Measurements from ENCODE around the gene DGKI. TPM values are rescaled to one million over a fixed set of nuclear protein-coding genes. Genes with fewer than 3 reads are reported as not detected.

The DGKI gene
- total and polyA plus RNA-seq, 2 experiments from 2014 or later, result 0.16 to 1.0 TPM

- Histone ChIP-seq H3K27me3 (ENCODE audit: insufficient read depth) (no peaks in the 10 kb centered on the region), H3K4me3 (no peak overlapping the region), H3K36me3 (ENCODE audit: insufficient read depth) (0 out of 2 replicates have a peak, but pooled peaks cover 9% of the 10 kb centered on the region), H3K79me2 (replicated peaks; ENCODE audit: insufficient read depth) (no peaks in the 10 kb centered on the region; the same call in 1 of the 2 replicates), H2AFZ (no peak overlapping the region), H3K27ac (ENCODE audit: low read depth) (no peak overlapping the region; the same call in 1 of the 2 replicates), H3K9me2 (ENCODE audit: insufficient read depth) (no peaks in the 10 kb centered on the region), H4K20me1 (replicated peaks; ENCODE audit: insufficient read depth) (0 out of 2 replicates have a peak, but pooled peaks cover 5% of the 10 kb centered on the region), H3F3A (replicated peaks; ENCODE audit: low read depth) (no peaks in the 10 kb centered on the region), H3K4me2 (no peak overlapping the region), H3K4me1 (ENCODE audit: insufficient read depth) (peaks cover 12% of the 10 kb centered on the region)
- ATAC-seq (no peak), DNase-seq (ENCODE audit: low spot score) (no peak)
- Mint-ChIP-seq H3K27ac (no peak overlapping the region), H3K4me3 (no peak overlapping the region), H3K9me3 (no peaks in the 10 kb centered on the region; the same call in 1 of the 3 replicates), H3K4me1 (peaks cover 15% of the 10 kb centered on the region), H3K27me3 (ENCODE audit: insufficient read depth, low read depth, poor library complexity) (peaks cover 7% of the 10 kb centered on the region), H3K36me3 (ENCODE audit: low read depth) (peaks cover 44% of the 10 kb centered on the region)
- no peak for TF ChIP-seq STAT1 (IDR thresholded peaks at IDR 0.05; ENCODE audit: unreplicated experiment)
- no peak for TF ChIP-seq CTCF (conservative IDR thresholded peaks at IDR 0.05; ENCODE audit: low read depth in 2 of 2)
- no peak for TF ChIP-seq ZNF331 (CRISPR knock-in tag; IDR thresholded peaks at IDR 0.05; ENCODE audit: low read depth)
- no peak for TF ChIP-seq ZNF114 (CRISPR knock-in tag; IDR thresholded peaks at IDR 0.05)
- no peak for TF ChIP-seq NANOG (IDR thresholded peaks at IDR 0.05; ENCODE audit: borderline replicate concordance)
- TF ChIP-seq, protein P1, sequence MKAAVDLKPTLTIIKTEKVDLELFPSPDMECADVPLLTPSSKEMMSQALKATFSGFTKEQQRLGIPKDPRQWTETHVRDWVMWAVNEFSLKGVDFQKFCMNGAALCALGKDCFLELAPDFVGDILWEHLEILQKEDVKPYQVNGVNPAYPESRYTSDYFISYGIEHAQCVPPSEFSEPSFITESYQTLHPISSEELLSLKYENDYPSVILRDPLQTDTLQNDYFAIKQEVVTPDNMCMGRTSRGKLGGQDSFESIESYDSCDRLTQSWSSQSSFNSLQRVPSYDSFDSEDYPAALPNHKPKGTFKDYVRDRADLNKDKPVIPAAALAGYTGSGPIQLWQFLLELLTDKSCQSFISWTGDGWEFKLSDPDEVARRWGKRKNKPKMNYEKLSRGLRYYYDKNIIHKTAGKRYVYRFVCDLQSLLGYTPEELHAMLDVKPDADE (IDR thresholded peaks at IDR 0.05), result no peak
- no peak for TF ChIP-seq EZH2 (IDR thresholded peaks at IDR 0.05; ENCODE audit: low read depth, unreplicated experiment)
- no peak for TF ChIP-seq JUNB (IDR thresholded peaks at IDR 0.05; ENCODE audit: unreplicated experiment)
- no peak for TF ChIP-seq POLR2AphosphoS5 (IDR thresholded peaks at IDR 0.05; ENCODE audit: low read depth)
These were observed 44.4 kb upstream of the DGKI start for GRCh38 chr7:137891016-137891655.

DNA sequence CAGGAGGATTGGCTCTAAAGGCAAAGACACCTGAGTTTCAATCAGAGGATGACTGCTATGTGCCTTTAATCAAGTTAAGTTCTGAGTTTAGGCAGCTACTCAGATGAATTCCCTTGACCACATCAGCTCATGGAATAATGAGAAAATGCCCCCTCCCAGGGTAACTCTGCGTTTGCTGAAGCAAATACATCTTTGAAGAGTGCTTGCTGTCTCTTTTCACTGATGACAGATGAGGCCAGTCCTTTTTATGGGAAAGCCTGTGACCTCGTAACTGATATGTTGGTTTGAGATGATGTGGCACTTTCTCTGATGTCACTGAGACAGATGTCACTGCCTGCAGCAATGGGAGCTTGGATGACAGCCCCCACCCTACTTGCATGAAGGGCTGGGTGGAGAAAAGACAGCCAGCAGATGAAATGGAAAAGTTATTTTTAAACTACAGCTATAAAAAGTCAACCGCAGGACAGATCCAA lies 43.7 kb upstream of the DGKI start:
- Mint-ChIP-seq H3K9me3 (no peaks in the 10 kb centered on the region; the same call in 1 of the 3 replicates), H3K27me3 (ENCODE audit: insufficient read depth, low read depth, poor library complexity) (peaks cover 7% of the 10 kb centered on the region), H3K4me1 (peaks cover 19% of the 10 kb centered on the region), H3K4me3 (no peak overlapping the region), H3K36me3 (ENCODE audit: low read depth) (peaks cover 43% of the 10 kb centered on the region), H3K27ac (no peak overlapping the region)
- Histone ChIP-seq H3K27me3 (ENCODE audit: insufficient read depth) (no peaks in the 10 kb centered on the region), H4K20me1 (replicated peaks; ENCODE audit: insufficient read depth) (0 out of 2 replicates have a peak, but pooled peaks cover 5% of the 10 kb centered on the region), H3F3A (replicated peaks; ENCODE audit: low read depth) (no peaks in the 10 kb centered on the region), H3K36me3 (ENCODE audit: insufficient read depth) (0 out of 2 replicates have a peak, but pooled peaks cover 9% of the 10 kb centered on the region), H3K9me2 (ENCODE audit: insufficient read depth) (no peaks in the 10 kb centered on the region), H3K79me2 (replicated peaks; ENCODE audit: insufficient read depth) (no peaks in the 10 kb centered on the region; the same call in 1 of the 2 replicates), H3K4me2 (no peak overlapping the region), H3K4me3 (no peak overlapping the region), H2AFZ (no peak overlapping the region), H3K27ac (ENCODE audit: low read depth) (no peak overlapping the region), H3K4me1 (ENCODE audit: insufficient read depth) (peaks cover 15% of the 10 kb centered on the region)
- TF ChIP-seq ZNF114 (CRISPR knock-in tag; IDR thresholded peaks at IDR 0.05) (no peak), ZNF331 (CRISPR knock-in tag; IDR thresholded peaks at IDR 0.05; ENCODE audit: low read depth) (no peak), CTCF (conservative IDR thresholded peaks at IDR 0.05; ENCODE audit: low read depth in 2 of 2) (no peak)
- DNase-seq (ENCODE audit: low spot score) (no peak), ATAC-seq (no peak)

All from GM23338 (cell line).